Nephron progenitor cell (in vitro differentiated cells): ENCODE results near the gene RNF157.

Experiments used
- DNase-seq: peaks from one replicate; pipeline ENCODE4 v3.0.0; 2021
- H3K27ac Mint-ChIP-seq: 2 replicates; pipeline ENCODE4 v1.8.0; 2021; ENCODE audit warnings: mild to moderate bottlenecking, moderate library complexity, mixed read lengths
- H3K27me3 Mint-ChIP-seq: 2 replicates; pipeline ENCODE4 v1.8.0; 2021; ENCODE audit warnings: mild to moderate bottlenecking, low read depth, mixed read lengths; ENCODE audit not compliant: poor library complexity
- H3K36me3 Mint-ChIP-seq: 2 replicates; pipeline ENCODE4 v1.8.0; 2021; ENCODE audit warnings: low read depth, mixed read lengths
- H3K4me1 Mint-ChIP-seq: 2 replicates; pipeline ENCODE4 v1.8.0; 2021; ENCODE audit warnings: mixed read lengths
- H3K4me3 Mint-ChIP-seq: 2 replicates; pipeline ENCODE4 v1.8.0; 2021; ENCODE audit warnings: mild to moderate bottlenecking, moderate library complexity, mixed read lengths
- H3K9me3 Mint-ChIP-seq: 2 replicates; pipeline ENCODE4 v1.8.0; 2021; ENCODE audit warnings: mild to moderate bottlenecking, moderate library complexity, mixed read lengths
- CTCF ChIP-seq: fragments of 200-600 bp; sonication (generic); IDR thresholded peaks from 2 replicates; pipeline ENCODE4 v1.5.0; 2021; ENCODE audit warnings: antibody characterized with exemption

Gene RNF157

DNA sequence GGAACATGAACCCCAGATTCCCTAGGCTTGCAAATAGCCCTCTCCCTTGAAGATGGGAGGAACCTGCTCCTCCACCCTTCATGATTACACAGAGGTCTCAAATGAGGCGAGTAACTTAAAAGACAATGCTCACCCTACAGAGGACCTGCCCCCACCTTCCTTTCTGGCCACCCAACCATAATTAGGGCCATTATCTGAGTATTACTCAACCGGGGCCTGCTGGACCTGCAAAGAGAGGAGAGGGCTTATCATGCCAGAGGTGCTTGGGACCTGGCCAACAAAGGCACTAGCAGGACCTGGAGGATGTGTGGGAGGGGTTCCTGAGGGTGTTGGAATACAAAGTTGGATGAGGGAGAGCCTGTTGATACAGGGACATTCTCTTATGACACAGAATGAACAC lies 42.4 kb downstream of the RNF157 start:
- Mint-ChIP-seq H3K27ac (no peak overlapping the region), H3K4me1 (peaks cover 15% of the 10 kb centered on the region), H3K36me3 (peaks cover 4% of the 10 kb centered on the region), H3K9me3 (no peaks in the 10 kb centered on the region), H3K4me3 (no peak overlapping the region), H3K27me3 (peaks cover 10% of the 10 kb centered on the region)
- no peak for TF ChIP-seq CTCF
- no peak for DNase-seq

DNA sequence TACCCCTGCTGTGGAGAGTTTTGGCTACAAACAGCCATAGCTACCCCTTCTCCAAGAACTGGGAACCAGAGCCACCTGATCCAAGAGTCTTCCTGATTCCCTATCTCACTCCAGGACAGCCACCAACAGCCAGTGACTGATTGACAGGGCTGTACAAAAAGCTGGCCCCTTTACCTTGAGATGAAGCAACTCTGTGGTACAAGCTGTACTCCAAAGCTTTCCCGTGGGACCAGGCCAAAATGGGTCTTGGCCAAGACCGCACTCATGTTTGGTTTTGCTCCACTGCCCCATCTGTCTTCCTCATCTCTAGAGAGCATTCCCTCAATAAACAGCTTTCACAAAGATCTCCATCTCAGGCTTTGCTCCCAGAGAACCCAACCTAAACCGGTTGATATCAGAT lies 43.6 kb downstream of the RNF157 start:
- H3K4me3 Mint-ChIP-seq, result no peak overlapping the region
- peaks cover 10% of the 10 kb centered on the region for H3K27me3 Mint-ChIP-seq
- no peak overlapping the region for H3K27ac Mint-ChIP-seq
- no peak for DNase-seq
- peaks cover 4% of the 10 kb centered on the region for H3K36me3 Mint-ChIP-seq
- H3K9me3 Mint-ChIP-seq, result no peaks in the 10 kb centered on the region
- peaks cover 22% of the 10 kb centered on the region for H3K4me1 Mint-ChIP-seq
- TF ChIP-seq CTCF, result no peak

DNA sequence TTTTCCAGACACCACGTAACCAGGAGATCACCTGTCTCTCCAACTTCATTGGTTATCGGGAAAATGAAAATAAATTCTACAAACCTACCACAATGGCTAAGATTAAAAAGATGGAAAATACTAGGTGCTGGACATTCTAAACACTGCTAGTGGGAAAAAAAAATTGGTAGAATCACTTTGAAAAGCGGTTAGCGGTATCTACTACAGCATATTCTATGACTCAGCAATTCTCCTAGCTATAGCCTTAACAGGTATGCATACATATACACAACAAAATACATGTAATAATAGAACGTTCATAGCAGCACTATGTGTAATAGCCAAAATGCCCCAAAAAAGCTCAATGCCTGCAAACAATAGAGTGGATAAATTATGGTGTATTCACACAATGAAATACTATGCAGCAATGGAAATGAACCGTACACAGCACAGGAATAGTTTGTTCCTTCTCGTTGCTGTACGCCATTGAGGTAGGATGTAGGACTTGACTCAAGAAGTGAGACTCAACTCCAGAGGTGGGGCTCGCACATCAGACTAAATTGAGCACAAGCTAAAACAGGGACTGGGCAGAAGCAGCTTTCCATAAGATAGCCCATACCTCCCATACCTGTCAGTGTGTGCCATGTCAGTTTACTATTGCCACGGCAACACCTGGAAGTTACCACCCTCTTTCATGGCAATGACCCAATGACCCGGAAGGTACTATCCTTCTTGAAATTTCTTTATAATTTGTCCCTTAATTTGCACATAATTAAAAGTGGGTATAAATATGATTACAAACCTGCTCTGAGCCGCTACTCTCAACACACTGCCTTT lies 44.8 kb downstream of the RNF157 start:
- no peak overlapping the region for H3K27ac Mint-ChIP-seq
- H3K4me1 Mint-ChIP-seq, result peaks cover 22% of the 10 kb centered on the region
- H3K36me3 Mint-ChIP-seq, result peaks cover 3% of the 10 kb centered on the region
- no peak for TF ChIP-seq CTCF
- H3K4me3 Mint-ChIP-seq, result no peak overlapping the region
- peaks cover 10% of the 10 kb centered on the region for H3K27me3 Mint-ChIP-seq
- no peak for DNase-seq
- H3K9me3 Mint-ChIP-seq, result no peaks in the 10 kb centered on the region

GRCh38 chr17:76193591-76193990 lies 46.7 kb downstream of the RNF157 start:
- H3K36me3 Mint-ChIP-seq, result no peaks in the 10 kb centered on the region
- DNase-seq, result no peak
- no peak overlapping the region for H3K27ac Mint-ChIP-seq
- H3K4me3 Mint-ChIP-seq, result no peak overlapping the region
- peaks cover 22% of the 10 kb centered on the region for H3K4me1 Mint-ChIP-seq
- no peak for TF ChIP-seq CTCF
- H3K9me3 Mint-ChIP-seq, result no peaks in the 10 kb centered on the region
- H3K27me3 Mint-ChIP-seq, result peaks cover 10% of the 10 kb centered on the region

DNA sequence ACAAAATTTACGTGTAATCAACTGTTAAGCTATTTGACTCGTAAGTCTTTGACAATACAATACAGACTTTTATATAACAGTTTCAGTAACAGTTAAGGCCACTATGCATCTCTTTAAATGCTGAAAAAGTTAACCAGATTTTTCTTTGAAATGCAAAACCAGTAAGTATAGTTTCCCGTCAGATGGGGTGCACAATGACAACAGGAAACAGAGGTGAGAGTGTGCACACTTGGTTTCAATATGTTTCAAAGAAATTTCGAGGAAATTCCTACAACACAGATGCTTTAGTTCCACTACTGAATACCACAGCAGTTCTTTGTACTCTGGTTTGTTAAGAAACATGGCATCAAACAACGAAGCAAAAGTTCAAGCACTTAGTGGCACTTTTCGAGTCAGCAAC lies 48.4 kb downstream of the RNF157 start:
- Mint-ChIP-seq H3K4me3 (no peak overlapping the region), H3K27ac (no peak overlapping the region), H3K4me1 (peaks cover 22% of the 10 kb centered on the region), H3K36me3 (no peaks in the 10 kb centered on the region), H3K27me3 (peaks cover 7% of the 10 kb centered on the region), H3K9me3 (no peaks in the 10 kb centered on the region)
- DNase-seq, result no peak
- no peak for TF ChIP-seq CTCF

DNA sequence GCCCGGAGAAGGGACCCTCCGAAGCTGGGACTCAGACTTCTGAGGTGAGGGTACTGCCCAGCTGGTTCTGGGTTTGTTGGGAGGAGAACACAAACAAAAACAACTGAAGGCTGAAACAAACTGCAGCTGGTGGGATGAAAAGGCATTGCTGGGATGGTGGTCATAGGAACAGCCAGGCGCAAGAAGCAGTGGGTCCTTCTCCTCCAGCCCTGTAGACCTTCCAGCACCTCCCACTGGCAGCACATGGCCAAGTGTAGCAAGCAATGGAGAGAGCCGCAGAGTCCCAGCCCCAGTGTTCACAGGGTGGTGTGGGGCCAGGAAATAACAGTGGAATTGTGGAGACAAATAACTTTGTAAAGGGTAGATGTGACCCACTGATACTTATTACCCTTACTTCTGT lies 50.6 kb downstream of the RNF157 start:
- Mint-ChIP-seq H3K9me3 (no peaks in the 10 kb centered on the region), H3K27me3 (peaks cover 4% of the 10 kb centered on the region), H3K4me1 (peaks cover 27% of the 10 kb centered on the region), H3K27ac (no peak overlapping the region), H3K4me3 (no peak overlapping the region), H3K36me3 (no peaks in the 10 kb centered on the region)
- no peak for TF ChIP-seq CTCF
- DNase-seq, result no peak
